ENCODE data around the gene MB.

MB gene

GRCh38 chr22:35611200-35611890 lies 5.8 kb downstream of the MB start (continued):
- TF ChIP-seq PATZ1 (CRISPR knock-in tag; IDR thresholded peaks at IDR 0.05; ENCODE audit: borderline replicate concordance) (no peak), ZNF565 (CRISPR knock-in tag; conservative IDR thresholded peaks at IDR 0.05; ENCODE audit: low read depth) (no peak), ISL1 (CRISPR knock-in tag; IDR thresholded peaks at IDR 0.05) (no peak), TCF4 (CRISPR knock-in tag; IDR thresholded peaks at IDR 0.05; ENCODE audit: borderline replicate concordance) (no peak)

- ATAC-seq, result no peak
- TF ChIP-seq ZC3H10 (CRISPR knock-in tag; IDR thresholded peaks at IDR 0.05), result no peak
- no peak for TF ChIP-seq TCF4 (CRISPR knock-in tag; IDR thresholded peaks at IDR 0.05; ENCODE audit: borderline replicate concordance)
- TF ChIP-seq ZFP30 (CRISPR knock-in tag; IDR thresholded peaks at IDR 0.05), result no peak
- TF ChIP-seq ZNF70 (CRISPR knock-in tag; IDR thresholded peaks at IDR 0.05), result no peak
- no peak for TF ChIP-seq SNAI2 (CRISPR knock-in tag; IDR thresholded peaks at IDR 0.05)
- no peak for TF ChIP-seq ESRRG (CRISPR knock-in tag; IDR thresholded peaks at IDR 0.05)
- TF ChIP-seq PATZ1 (CRISPR knock-in tag; IDR thresholded peaks at IDR 0.05; ENCODE audit: borderline replicate concordance), result no peak
These were observed 6.4 kb downstream of the MB start for GRCh38 chr22:35610741-35611140.

- TF ChIP-seq ISL1 (CRISPR knock-in tag; IDR thresholded peaks at IDR 0.05), result no peak
- TF ChIP-seq ESRRG (CRISPR knock-in tag; IDR thresholded peaks at IDR 0.05), result no peak
- TF ChIP-seq SNAI2 (CRISPR knock-in tag; IDR thresholded peaks at IDR 0.05), result no peak
- TF ChIP-seq TSHZ2 (CRISPR knock-in tag; IDR thresholded peaks at IDR 0.05), result no peak
- no peak for TF ChIP-seq CREB5 (CRISPR knock-in tag; IDR thresholded peaks at IDR 0.05; ENCODE audit: low read depth)
- TF ChIP-seq CSRNP3 (CRISPR knock-in tag; IDR thresholded peaks at IDR 0.05), result no peak
- no peak for TF ChIP-seq CSDC2 (CRISPR knock-in tag; IDR thresholded peaks at IDR 0.05)
- no peak for TF ChIP-seq POU6F1 (CRISPR knock-in tag; IDR thresholded peaks at IDR 0.05; ENCODE audit: borderline replicate concordance, low read depth)
- no peak for TF ChIP-seq ARNTL (CRISPR knock-in tag; IDR thresholded peaks at IDR 0.05; ENCODE audit: borderline replicate concordance, low read depth)
- no peak for TF ChIP-seq OSR1 (CRISPR knock-in tag; IDR thresholded peaks at IDR 0.05)
- TF ChIP-seq PPARA (CRISPR knock-in tag; IDR thresholded peaks at IDR 0.05; ENCODE audit: borderline replicate concordance), result no peak
- TF ChIP-seq ZFP3 (CRISPR knock-in tag; IDR thresholded peaks at IDR 0.05), result no peak
- TF ChIP-seq ZNF8 (CRISPR knock-in tag; IDR thresholded peaks at IDR 0.05), result no peak
- no peak for TF ChIP-seq ZC3H10 (CRISPR knock-in tag; IDR thresholded peaks at IDR 0.05)
- TF ChIP-seq ZNF70 (CRISPR knock-in tag; IDR thresholded peaks at IDR 0.05), result no peak
- no peak for TF ChIP-seq ZFP30 (CRISPR knock-in tag; IDR thresholded peaks at IDR 0.05)
- no peak for TF ChIP-seq RARB (CRISPR knock-in tag; IDR thresholded peaks at IDR 0.05)
- no peak for ATAC-seq
These were observed 7.4 kb downstream of the MB start for GRCh38 chr22:35609761-35610160.

Measured in SK-N-SH treated with all-trans-retinoic acid at 6 μM for 48 hours (cell line).